GM12865 (cell line): ENCODE data around the gene ATXN1.

Experiments used
- DNase-seq: peaks from one replicate; pipeline ENCODE4 v3.0.0; 2010; ENCODE audit warnings: low read depth
- H3K4me3 ChIP-seq: 2 replicates; pipeline ENCODE4 v1.5.1; 2011; ENCODE audit warnings: mild to moderate bottlenecking, low read depth, low read length, control low read depth
- TF ChIP-seq, protein P1 (sequence below): IDR thresholded peaks from 2 replicates; pipeline ENCODE4 v1.5.1; 2011; ENCODE audit warnings: low read length, control low read depth, low read depth, inconsistent platforms; ENCODE audit not compliant: insufficient read depth; ENCODE audit errors: missing control alignments

ATXN1 gene

DNA sequence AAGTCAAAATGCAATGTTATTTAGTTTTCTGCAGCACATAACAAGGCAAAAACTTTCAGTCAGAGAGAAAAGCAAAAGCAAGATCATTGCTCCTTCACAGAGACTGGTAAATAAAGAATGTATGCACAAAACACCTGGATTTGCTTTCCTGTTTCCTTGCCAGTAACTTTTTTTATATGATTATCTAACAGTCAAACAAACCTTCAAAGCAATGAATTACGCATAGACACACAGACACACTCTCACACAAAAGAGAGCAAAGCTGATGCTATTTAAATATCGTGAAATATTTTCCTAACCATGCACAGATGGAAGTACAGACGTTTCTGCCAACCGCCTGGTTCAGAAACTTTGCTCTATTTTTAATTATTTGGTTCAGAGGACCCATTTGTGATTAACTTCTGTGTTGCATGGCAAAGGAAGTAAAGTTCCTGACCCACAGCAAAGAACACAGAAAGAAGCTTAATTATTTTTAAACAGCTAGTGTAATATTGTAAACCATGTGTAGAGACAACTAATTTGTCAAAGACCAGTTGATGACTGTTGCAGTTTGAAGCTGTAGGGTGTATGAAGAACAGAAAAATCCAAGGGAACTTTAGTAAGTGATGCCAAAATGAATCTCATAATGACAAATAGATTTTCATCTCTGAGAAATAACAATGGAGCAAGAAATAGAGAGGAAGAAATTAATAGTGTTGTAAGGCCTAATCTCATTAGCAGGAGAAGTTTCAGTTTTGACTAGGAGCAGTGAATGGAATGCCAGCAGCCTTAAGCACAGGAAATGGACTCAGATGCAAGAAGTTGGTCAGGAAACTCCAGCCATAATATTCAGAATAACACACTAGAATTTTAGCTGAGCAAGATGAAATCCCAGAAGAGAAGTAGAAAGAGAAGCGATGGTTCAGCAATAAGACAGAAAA, 24.1 kb downstream of the ATXN1 start:
- no peak for DNase-seq
- H3K4me3 ChIP-seq: no peak overlapping the region
- TF ChIP-seq, protein P1, sequence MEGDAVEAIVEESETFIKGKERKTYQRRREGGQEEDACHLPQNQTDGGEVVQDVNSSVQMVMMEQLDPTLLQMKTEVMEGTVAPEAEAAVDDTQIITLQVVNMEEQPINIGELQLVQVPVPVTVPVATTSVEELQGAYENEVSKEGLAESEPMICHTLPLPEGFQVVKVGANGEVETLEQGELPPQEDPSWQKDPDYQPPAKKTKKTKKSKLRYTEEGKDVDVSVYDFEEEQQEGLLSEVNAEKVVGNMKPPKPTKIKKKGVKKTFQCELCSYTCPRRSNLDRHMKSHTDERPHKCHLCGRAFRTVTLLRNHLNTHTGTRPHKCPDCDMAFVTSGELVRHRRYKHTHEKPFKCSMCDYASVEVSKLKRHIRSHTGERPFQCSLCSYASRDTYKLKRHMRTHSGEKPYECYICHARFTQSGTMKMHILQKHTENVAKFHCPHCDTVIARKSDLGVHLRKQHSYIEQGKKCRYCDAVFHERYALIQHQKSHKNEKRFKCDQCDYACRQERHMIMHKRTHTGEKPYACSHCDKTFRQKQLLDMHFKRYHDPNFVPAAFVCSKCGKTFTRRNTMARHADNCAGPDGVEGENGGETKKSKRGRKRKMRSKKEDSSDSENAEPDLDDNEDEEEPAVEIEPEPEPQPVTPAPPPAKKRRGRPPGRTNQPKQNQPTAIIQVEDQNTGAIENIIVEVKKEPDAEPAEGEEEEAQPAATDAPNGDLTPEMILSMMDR: no peak

DNA sequence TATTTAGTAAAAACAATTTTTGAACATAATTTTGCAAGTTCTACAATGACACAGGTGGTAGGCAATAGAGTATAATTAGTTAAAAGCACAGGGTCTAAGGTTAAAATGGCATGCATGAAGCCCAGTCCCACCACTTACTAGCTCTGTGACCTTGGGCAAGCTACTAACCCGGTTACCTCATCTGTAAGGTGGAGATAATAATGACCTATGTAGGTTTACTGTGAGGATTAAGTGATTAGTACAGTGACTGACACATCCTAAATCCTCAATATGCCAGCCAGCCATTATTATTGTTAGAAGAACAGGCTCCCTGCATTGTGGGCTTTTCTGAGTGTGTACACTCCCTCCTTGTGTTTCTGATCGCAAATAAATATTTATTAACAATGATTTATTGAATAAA, 26.2 kb downstream of the ATXN1 start:
- no peak overlapping the region for H3K4me3 ChIP-seq
- DNase-seq: no peak
- TF ChIP-seq, protein P1: no peak

- H3K4me3 ChIP-seq: no peak overlapping the region
- no peak for DNase-seq
- TF ChIP-seq, protein P1: no peak
Measured at GRCh38 chr6:16733085-16733484, 28.2 kb downstream of the ATXN1 start.

DNA sequence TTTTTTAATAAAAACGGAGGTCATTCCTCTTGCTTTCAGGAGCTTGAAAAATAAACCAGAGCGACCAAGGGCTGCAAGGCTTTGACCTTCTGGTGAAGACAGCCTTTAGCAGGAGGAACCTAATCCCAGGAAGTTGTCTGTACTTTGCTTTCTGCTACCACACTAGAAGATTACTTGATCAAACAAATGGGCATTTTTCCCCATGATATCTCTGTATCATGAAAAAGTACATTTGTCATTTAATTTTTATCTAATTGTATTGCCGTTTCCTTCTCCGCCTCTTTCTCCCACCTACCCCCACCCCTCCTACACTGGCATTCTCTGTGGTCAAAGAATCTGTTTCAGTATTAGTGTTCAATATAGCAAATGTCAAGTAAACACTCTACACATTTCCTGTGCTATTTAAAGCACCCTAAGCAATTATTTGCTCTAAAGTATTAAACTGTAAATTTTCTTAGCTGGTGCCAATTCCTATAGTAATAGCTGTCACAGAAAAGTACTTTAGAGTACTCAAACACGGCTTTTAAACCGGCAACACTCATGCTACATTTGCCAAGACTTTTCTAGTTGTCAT, 29.7 kb downstream of the ATXN1 start:
- H3K4me3 ChIP-seq: peak overlapping the region; percentile 11; the same call in 1 of the 2 replicates
- peak; percentile 70 for DNase-seq
- TF ChIP-seq, protein P1: no peak

DNA sequence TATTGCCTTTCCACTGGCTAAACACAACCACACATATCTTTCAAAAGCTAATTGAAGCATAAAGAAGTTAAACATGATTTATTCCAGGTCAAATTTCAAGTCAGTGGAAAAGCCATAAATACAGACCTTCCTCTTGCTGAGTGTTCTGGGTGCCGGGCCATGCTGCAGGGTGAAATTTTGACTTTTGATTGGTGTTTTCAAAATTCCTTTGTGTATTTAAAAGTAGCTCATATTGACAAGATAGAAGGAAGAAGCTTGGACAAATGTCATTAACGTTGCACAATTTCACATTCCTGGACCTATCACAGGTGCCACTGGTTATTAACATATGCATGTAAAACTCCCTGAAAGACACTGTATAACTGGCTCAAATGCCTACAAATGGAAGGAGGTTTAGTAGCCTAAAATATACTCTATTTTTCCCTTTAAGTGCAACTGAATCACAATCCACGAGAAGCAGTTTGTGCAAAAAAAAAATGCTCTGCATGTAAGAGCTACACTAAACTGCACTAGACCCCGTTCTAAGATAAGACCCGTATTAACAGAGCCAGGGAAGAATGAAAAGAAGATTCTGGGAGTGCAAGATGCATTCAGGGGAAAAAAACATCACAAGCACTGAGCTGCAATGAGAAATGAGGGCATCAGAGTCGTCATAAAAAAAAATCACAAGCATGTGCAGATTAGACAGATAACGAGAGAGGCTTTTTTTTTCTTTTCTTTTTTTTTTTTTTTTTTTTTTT, 30.4 kb downstream of the ATXN1 start:
- no peak overlapping the region for H3K4me3 ChIP-seq
- DNase-seq: no peak
- TF ChIP-seq, protein P1: no peak

- TF ChIP-seq, protein P1: no peak
- no peak overlapping the region for H3K4me3 ChIP-seq
- DNase-seq: no peak
Measured at GRCh38 chr6:16729744-16730143, 31.5 kb downstream of the ATXN1 start.
